GM12891 (cell line): ENCODE measurements around the gene RNF114.

Experiments
- POLR2A ChIP-seq: IDR thresholded peaks from 2 replicates; pipeline ENCODE4 v1.6.1; 2011; ENCODE audit warnings: low read depth, low read length, control low read depth
- POLR2AphosphoS5 ChIP-seq: IDR thresholded peaks from 2 replicates; pipeline ENCODE4 v1.6.1; 2011; ENCODE audit warnings: low read depth, low read length, control low read depth
- TAF1 ChIP-seq: IDR thresholded peaks from 2 replicates; pipeline ENCODE4 v1.6.1; 2011; ENCODE audit warnings: low read depth, low read length, control low read depth

- TF ChIP-seq POLR2A (no peak), POLR2AphosphoS5 (no peak), TAF1 (no peak)
Measured at GRCh38 chr20:49906615-49907154, 29.5 kb upstream of the RNF114 start.
